Stimulated activated CD4-positive, alpha-beta T cell treated with anti-CD3 and anti-CD28 coated beads, Interleukin-2, amount 100 ng/mL, for 48 hours (primary cell): Measurements from ENCODE around the gene CAMTA1.
"Not testable (repeated sequence)": the region's sequence is repeated elsewhere in the genome, so short reads cannot be mapped to it uniquely, and the experiment has no call there.

Source experiments
- DNase-seq, 2 donors: peaks; one replicate each; pipeline ENCODE4 v3.0.0-alpha.2; 2020

The CAMTA1 gene

DNA sequence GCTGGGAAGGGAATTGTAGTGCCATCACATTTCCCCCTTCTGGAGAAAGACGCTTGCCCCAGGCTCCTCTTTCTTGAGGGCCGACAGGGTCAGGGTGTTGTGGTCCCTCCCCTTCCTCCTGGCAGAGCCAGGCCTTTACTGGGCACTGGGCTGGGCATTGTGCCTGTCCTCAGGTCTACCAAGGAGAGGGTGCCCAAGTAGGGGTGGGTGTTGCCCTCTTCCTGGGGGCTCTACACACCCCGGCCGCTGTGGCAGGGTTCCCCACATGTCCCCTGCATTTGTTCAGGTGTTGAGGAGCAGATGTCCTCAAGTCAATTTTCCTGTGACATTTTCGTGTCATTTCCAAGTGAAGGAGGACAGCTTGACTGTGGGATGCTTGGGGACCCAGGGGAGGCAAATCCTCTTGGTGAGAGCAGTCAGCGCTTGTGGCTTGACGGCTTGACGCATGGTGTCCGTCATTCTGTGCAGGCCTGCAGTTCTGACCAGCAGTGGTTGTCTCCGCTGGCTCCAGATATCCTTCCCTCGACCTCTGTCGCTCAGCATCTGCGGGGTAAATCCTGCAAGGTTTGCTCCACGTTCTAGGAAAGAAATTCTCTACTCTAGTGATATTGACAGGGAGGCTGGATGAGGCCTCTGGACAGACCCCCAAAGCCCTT lies 804.0 kb downstream of the CAMTA1 start:
- no peak for DNase-seq

DNA sequence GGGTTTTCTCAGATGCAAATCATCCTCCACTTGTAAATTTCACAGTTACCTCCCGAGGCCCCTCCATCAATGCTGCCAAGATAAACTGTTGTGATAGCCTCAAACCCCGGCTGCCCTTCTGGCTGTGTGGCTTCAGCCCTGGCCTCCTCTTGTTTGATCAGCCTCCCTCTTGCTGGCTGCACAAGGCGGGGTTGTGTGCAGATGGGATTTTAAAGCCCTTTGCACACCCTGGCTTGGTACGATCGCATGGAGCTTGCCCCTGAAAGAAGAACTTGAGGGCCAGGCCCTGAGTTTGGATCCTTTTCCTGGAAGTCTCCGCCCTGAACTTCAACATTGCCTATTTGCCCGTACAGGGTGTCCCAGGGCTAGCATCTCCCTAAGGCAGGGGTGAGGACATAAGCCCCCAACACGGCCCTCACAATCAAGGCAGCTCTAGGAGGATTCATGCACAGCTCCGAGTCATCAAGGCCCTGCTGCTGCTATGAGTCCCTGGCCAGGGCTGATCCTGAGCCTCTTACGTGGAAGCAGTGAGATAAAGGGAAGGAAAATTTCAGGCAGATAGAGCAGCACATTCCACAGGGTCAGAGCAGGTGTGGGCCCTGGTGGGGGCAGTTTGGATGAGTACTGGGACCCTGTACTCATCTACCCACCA lies 804.6 kb downstream of the CAMTA1 start:
- no peak for DNase-seq

GRCh38 chr1:7590426-7590790 lies 805.2 kb downstream of the CAMTA1 start:
- DNase-seq = no peak

DNA sequence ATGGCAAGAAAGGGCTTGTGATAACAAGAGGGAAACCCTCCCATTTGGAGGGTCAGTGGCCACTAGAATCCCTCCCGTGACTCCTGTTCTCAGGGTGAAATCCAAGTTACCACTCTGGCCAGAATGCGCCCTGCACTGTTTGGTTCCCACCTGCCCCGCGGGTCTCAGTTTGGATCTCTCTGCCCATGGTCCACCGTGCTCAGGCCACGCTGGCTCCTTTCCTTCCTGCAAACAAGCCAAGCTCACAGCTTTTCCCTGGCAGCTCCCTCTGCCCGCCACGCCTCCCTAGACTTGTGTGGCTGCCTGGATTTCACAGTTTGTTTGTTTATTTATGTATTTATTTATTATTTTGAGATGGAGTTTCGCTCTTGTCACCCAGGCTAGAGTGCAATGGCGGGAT lies 806.3 kb downstream of the CAMTA1 start:
- DNase-seq = no peak

GRCh38 chr1:7592120-7592798 lies 807.0 kb downstream of the CAMTA1 start:
- no peak for DNase-seq

- no peak for DNase-seq
These were observed 808.9 kb downstream of the CAMTA1 start for GRCh38 chr1:7594002-7594713.

DNA sequence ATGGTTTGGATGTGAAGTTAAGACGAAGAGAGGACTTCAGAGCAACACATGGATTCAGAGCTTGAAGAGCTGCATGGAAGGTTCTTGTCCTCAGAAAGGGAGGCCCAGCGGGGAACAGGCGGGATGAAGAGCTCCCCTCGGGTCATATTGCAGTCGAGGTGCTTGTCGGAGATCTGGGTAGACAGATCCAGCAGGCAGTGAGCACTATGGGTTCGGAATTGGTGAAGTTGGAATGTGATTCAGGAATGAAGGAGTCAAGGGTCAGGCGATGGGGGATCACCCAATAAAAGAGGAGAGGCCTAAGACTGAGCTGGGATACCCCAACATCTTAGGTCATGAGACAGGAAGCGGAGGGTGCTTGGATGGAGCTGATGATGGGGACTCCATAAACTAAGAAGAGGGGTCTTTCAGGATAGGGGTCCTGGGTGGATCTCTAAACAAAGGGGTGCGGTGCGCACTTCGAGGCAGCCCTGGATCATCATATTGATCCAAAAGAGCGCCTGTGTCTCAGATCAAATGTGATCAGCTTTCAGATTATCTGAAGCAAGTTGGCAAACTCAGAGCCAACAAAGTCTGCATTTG lies 809.6 kb downstream of the CAMTA1 start:
- DNase-seq = no peak

DNA sequence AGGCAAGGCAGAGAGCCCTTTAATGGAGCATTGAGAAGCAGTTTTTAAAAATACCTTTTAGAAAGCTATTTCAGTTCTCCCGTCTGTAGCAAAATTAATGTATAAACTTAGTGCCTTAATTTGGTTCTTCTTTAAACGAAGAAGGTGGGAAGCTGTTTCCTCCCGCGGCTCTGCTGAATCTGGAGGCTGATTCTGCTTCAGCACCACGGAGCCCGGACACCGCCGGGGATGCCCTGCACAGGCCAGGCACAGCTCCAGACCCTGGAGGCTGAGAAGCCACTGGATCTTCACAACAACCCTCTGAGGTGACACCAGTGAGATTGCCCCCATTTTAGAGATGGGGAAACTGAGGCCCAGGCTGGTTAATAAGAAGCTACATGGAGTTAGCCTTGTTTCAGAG lies 810.1 kb downstream of the CAMTA1 start:
- DNase-seq = no peak

GRCh38 chr1:7596126-7596965 lies 811.1 kb downstream of the CAMTA1 start:
- no peak for DNase-seq

- DNase-seq = not testable (repeated sequence)
These were observed 812.8 kb downstream of the CAMTA1 start for GRCh38 chr1:7598058-7598457.

DNA sequence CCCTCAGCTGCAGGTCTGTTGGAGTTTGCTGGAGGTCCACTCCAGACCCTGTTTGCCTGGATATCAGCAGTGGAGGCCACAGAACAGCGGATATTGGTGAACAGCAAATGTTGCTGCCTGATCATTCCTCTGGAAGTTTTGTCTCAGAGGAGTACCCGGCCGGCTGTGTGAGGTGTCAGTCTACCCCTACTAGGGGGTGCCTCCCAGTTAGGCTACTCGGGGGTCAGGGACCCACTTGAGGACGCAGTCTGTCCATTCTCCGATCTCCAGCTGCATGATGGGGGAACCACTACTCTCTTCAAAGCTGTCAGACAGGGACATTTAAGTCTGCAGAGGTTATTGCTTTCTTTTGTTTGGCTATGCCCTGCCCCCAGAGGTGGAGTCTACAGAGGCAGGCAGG lies 819.7 kb downstream of the CAMTA1 start:
- DNase-seq = not testable (repeated sequence)

GRCh38 chr1:7606096-7606495 lies 820.8 kb downstream of the CAMTA1 start:
- DNase-seq = no peak

DNA sequence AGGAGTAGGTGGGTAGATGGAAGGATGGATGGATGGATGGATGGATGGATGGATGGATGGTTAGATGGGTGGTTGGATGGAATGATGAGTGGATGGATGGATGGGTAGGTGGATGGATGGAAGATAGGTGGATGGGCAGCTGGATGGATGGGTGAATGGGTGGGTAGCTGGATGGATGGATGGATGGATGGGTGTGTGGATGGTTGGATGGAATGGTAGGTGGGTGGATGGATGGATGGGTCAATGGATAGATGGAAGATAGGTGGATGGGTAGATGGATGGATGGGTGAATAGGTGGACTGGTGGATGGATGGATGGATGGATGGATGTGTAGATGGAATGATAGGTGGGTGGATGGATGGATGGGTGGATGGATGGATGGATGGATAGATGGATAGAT lies 821.8 kb downstream of the CAMTA1 start:
- DNase-seq = no peak

- DNase-seq = no peak
These were observed 823.5 kb downstream of the CAMTA1 start for GRCh38 chr1:7608628-7609305.

DNA sequence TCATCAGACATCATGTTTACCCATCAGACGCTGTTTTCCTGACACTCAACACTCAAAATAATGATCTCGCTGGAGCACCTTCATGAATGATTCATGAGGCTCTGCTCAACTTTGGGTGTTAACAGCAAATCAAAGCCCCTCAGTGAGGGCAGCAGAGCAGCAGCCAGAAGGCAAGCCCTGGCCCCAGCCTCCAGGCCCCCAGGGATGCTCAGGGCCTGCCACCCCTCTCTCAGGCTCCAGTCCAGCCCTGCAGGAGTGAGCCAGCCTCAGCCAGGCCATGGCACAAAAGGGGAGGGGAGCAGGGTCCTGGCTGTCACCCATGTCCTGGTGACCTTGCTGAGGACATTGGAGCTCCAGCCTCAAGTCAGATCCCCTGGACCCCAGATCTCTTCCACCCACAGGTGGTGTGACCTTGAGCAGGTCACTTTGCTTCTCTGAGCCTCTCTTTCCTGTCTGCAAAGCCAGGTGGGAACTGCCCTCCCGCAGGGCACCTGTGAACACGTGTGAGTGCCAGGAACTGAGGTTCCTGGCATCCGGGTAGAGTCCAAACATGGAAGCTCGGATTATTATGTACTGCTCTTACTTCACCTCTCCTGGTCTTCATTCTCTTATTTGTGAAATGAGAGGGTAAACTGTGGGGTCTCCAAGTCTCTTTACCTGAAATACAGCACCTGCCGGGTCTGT lies 824.2 kb downstream of the CAMTA1 start:
- DNase-seq = no peak

- no peak for DNase-seq
These were observed 825.0 kb downstream of the CAMTA1 start for GRCh38 chr1:7610106-7610731.

DNA sequence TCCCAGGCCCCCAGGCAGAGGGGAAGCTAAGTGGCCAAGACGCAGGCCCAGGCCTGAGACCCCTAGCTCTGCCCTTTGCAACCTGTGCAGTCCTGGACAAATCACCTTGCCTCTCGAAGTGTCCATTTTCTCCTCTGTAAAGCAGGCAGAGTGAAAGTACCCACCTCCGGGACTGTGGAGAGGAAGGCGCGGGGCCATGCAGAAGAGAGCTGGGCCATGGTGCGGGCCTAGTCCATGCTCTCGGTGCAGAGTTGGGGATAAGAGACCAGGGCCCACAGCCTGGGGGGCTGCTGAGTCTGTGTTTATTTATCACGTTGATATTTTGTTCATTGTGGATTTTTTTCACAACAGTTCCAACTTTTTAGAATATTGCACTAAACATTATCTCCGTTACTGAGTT lies 825.7 kb downstream of the CAMTA1 start:
- no peak for DNase-seq

GRCh38 chr1:7611421-7612010 lies 826.3 kb downstream of the CAMTA1 start:
- no peak for DNase-seq

DNA sequence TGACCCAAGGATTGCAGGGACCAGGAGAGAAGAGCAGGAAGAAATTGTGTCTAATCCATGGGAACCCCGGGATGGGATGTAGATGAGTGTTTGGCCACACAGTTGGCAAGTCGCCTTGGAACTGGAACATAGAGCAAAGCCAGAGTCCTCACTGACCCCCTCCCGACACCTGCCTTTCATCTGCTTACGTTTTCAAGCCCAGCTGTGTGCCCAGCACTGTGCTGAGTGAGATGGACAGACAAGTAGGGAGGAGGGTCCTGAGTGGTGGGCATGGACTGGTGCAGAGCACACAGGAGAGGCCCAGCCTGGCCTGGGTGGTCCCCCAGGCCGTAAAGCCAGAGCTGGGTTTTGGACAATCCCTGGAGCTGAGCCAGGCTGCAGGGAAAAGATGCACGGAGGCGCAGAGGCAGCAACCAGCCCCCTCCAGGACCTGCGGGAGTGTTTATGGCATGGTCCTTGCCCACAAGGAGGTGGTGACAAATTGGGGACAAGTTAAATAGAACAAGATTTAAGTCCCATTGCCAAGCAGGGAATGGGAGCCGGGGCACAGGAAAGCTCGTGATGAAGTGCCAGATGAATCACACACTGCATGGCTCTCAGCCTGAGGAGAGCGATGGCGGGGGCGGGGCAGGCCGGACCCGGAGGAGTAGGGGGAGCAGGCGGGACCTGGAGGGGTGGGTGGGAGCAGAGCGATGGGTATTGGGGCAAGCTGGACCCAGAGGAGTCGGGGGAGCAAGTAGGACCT lies 828.0 kb downstream of the CAMTA1 start:
- DNase-seq = no peak

DNA sequence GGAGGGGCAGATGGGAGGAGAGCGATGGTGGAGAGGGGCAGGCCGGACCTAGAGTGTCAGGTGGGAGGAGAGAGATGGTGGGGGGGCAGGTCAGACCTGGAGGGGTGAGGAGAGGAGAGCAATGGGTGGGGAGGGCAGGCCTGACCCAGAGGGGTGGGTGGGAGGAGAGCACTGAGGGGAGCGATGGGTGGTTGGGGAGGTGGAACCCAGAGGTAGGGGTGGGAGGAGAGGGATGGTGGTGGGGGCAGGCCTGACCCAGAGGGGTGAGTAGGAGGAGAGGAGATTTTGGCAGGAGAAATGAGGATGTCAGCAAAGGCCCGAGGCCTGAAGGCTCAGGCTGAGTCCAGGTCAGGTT lies 828.6 kb downstream of the CAMTA1 start:
- no peak for DNase-seq
